PFSK-1 (cell line): ENCODE measurements around the gene TICRR.

Experiments
- FOXP2 ChIP-seq: optimal IDR thresholded peaks from 2 replicates; pipeline ENCODE3; 2011; ENCODE audit warnings: borderline replicate concordance, control low read depth, inconsistent platforms; ENCODE audit not compliant: insufficient read depth; ENCODE audit errors: extremely low read length, extremely low read depth
- POLR2AphosphoS5 ChIP-seq: IDR thresholded peaks from 2 replicates; pipeline ENCODE4 v1.6.1; 2012; ENCODE audit warnings: low read depth, mild to moderate bottlenecking, control low read depth, low read length, moderate library complexity
- REST ChIP-seq, 2 experiments: IDR thresholded peaks; 2 replicates each; pipeline versions ENCODE4 v1.6.1 to v1.8.0; 2011 to 2012; ENCODE audit warnings: low read depth in 2 of 2, low read length in 2 of 2, control low read depth in 1 of 2, inconsistent platforms in 1 of 2, mild to moderate bottlenecking in 1 of 2, moderate library complexity in 1 of 2; ENCODE audit not compliant: insufficient read depth in 1 of 2
- SIN3A ChIP-seq: IDR thresholded peaks from 2 replicates; pipeline ENCODE4 v1.6.1; 2012; ENCODE audit warnings: mild to moderate bottlenecking, low read length, moderate library complexity, borderline replicate concordance; ENCODE audit not compliant: insufficient read depth
- TAF1 ChIP-seq: IDR thresholded peaks from 2 replicates; pipeline ENCODE4 v1.6.1; 2012; ENCODE audit warnings: low read length, control low read depth, borderline replicate concordance; ENCODE audit not compliant: insufficient read depth

Gene TICRR

GRCh38 chr15:89599021-89599420, 23.8 kb downstream of the TICRR start:
- TF ChIP-seq SIN3A = no peak

- TF ChIP-seq FOXP2 (no peak), POLR2AphosphoS5 (no peak), TAF1 (no peak), SIN3A (no peak), REST (IDR thresholded peaks at IDR 0.05; ENCODE audit: insufficient read depth in 1 of 2, low read depth in 2 of 2, low read length in 2 of 2) (no peak)
Observed at GRCh38 chr15:89611317-89611716, 36.0 kb downstream of the TICRR start.

GRCh38 chr15:89613031-89613430, 37.8 kb downstream of the TICRR start:
- TF ChIP-seq FOXP2 (no peak), TAF1 (no peak), REST (IDR thresholded peaks at IDR 0.05; ENCODE audit: insufficient read depth in 1 of 2, low read depth in 2 of 2, low read length in 2 of 2) (no peak), SIN3A (no peak), POLR2AphosphoS5 (no peak)

GRCh38 chr15:89614164-89614563, 38.9 kb downstream of the TICRR start:
- TF ChIP-seq TAF1 = no peak
- TF ChIP-seq SIN3A = no peak
- TF ChIP-seq POLR2AphosphoS5 = no peak
- no peak for TF ChIP-seq FOXP2
- no peak for TF ChIP-seq REST (IDR thresholded peaks at IDR 0.05; ENCODE audit: insufficient read depth in 1 of 2, low read depth in 2 of 2, low read length in 2 of 2)

- TF ChIP-seq FOXP2 (no peak), SIN3A (no peak), TAF1 (no peak), REST (IDR thresholded peaks at IDR 0.05; ENCODE audit: insufficient read depth in 1 of 2, low read depth in 2 of 2, low read length in 2 of 2) (no peak), POLR2AphosphoS5 (no peak)
Observed at GRCh38 chr15:89615135-89615534, 39.9 kb downstream of the TICRR start.

GRCh38 chr15:89616228-89616627, 41.0 kb downstream of the TICRR start:
- TF ChIP-seq REST (IDR thresholded peaks at IDR 0.05; ENCODE audit: insufficient read depth in 1 of 2, low read depth in 2 of 2, low read length in 2 of 2) = no peak
- TF ChIP-seq FOXP2 = no peak
- TF ChIP-seq SIN3A = no peak
- no peak for TF ChIP-seq TAF1
- no peak for TF ChIP-seq POLR2AphosphoS5
